Measurements from ENCODE around the gene KCNA10.

- TF ChIP-seq ARNT (IDR thresholded peaks at IDR 0.05) (no peak), TARDBP (IDR thresholded peaks at IDR 0.05) (no peak), FOXM1 (IDR thresholded peaks at IDR 0.05; ENCODE audit: borderline replicate concordance) (no peak), L3MBTL2 (conservative IDR thresholded peaks at IDR 0.05) (no peak), SP1 (IDR thresholded peaks at IDR 0.05) (no peak)
Observed at GRCh38 chr1:110471131-110471530, 47.8 kb downstream of the KCNA10 start.
